ENCODE data around the gene TLE4.

The TLE4 gene

DNA sequence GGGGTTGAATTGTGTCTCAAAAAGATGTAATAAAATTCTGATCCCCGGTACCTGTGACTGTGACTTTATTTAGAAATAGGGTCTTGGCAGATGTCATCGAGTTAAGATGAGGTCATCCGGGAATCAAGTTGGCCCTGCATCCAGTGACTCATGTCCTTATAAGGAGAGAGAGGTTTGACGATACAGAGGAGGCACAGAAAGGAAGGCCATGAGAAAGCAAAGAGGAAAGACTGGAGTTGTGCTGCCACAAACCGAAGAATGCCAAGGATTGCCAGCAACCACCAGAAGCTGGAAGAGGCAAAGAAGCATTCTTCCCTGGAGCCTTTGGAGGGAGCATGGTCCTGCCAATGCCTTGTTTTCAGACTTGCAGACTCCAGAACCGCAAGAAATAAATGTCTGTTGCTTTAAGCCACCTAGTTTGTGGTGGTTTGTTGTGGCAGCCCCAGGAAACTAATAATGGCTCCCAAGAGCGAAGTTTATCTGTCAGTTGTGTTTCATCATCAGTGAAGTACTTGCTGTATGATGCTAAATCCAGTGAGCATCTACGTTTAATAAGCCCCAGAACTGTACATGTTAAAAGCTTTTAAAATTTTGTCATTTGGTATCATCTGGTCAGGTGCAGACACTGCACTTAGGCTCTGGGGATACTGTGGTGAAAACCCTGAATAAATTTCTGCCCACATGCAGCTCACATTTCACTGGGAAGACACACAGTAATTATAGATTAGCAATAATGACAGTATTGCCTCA, 114.8 kb downstream of the TLE4 start:
- Histone ChIP-seq H3K14ac (ENCODE audit: low read length in 2 of 2) (no peak overlapping the region), H2BK15ac (ENCODE audit: low read depth, poor library complexity, severe bottlenecking) (no peak overlapping the region), H3K18ac (ENCODE audit: low read depth in 1 of 2, low read length in 2 of 2) (peak overlapping the region in 1 of 2 experiments; percentile 18), H4K8ac (ENCODE audit: low read length) (no peak overlapping the region), H2BK120ac (ENCODE audit: low read depth, low read length) (no peak overlapping the region), H3K27me3 (ENCODE audit: control insufficient read depth in 1 of 2, insufficient read depth in 1 of 2, low read length in 2 of 2) (no peaks in the 10 kb centered on the region), H3K4ac (ENCODE audit: low read depth in 1 of 2, low read length in 2 of 2) (no peak overlapping the region), H3K4me1 (ENCODE audit: control insufficient read depth, insufficient read depth, low read depth, low read length) (peaks cover 15% of the 10 kb centered on the region), H3K4me3 (ENCODE audit: insufficient read depth in 1 of 2, low read depth in 1 of 2, low read length in 2 of 2) (peak overlapping the region in 1 of 2 experiments; percentile 64), H2AFZ (ENCODE audit: low read depth, low read length) (no peak overlapping the region), H3K27ac (ENCODE audit: low read length, poor library complexity, severe bottlenecking) (peak overlapping the region; percentile 70), H3K79me1 (replicated peaks; ENCODE audit: low read length, poor library complexity, severe bottlenecking) (peaks cover 18% of the 10 kb centered on the region), H2BK5ac (ENCODE audit: low read depth, low read length, poor library complexity, severe bottlenecking) (no peak overlapping the region), H3K4me2 (ENCODE audit: low read length, poor library complexity, severe bottlenecking) (no peak overlapping the region), H3K9me3 (ENCODE audit: control insufficient read depth, low read length) (no peaks in the 10 kb centered on the region), H3K9ac (ENCODE audit: low read length) (peak overlapping the region; percentile 70), H2BK12ac (ENCODE audit: low read length in 2 of 2) (no peak overlapping the region), H4K91ac (ENCODE audit: low read length) (no peak overlapping the region), H3K23ac (ENCODE audit: low read length in 2 of 2) (no peak overlapping the region), H3K36me3 (ENCODE audit: control insufficient read depth in 1 of 2, insufficient read depth in 2 of 2, low read depth in 1 of 2, low read length in 2 of 2) (peaks cover 0 to 6% of the 10 kb centered on the region in 2 experiments), H2AK5ac (ENCODE audit: low read length, severe bottlenecking) (peak overlapping the region; percentile 76)
- peak; percentile 42 for DNase-seq
- WGBS, result 76% methylated on average over 8 of the region's 8 CpGs

GRCh38 chr9:79687131-79687447, 115.3 kb downstream of the TLE4 start:
- Histone ChIP-seq H3K36me3 (ENCODE audit: control insufficient read depth in 1 of 2, insufficient read depth in 2 of 2, low read depth in 1 of 2, low read length in 2 of 2) (peaks cover 0 to 6% of the 10 kb centered on the region in 2 experiments), H3K4me1 (ENCODE audit: control insufficient read depth, insufficient read depth, low read depth, low read length) (peaks cover 15% of the 10 kb centered on the region), H3K14ac (ENCODE audit: low read length in 2 of 2) (no peak overlapping the region), H4K91ac (ENCODE audit: low read length) (no peak overlapping the region), H3K4me3 (ENCODE audit: insufficient read depth in 1 of 2, low read depth in 1 of 2, low read length in 2 of 2) (peak overlapping the region in 1 of 2 experiments; percentile 64), H3K27me3 (ENCODE audit: control insufficient read depth in 1 of 2, insufficient read depth in 1 of 2, low read length in 2 of 2) (no peaks in the 10 kb centered on the region), H3K18ac (ENCODE audit: low read depth in 1 of 2, low read length in 2 of 2) (peak overlapping the region in 1 of 2 experiments; percentile 18), H2AK5ac (ENCODE audit: low read length, severe bottlenecking) (peak overlapping the region; percentile 76), H2BK5ac (ENCODE audit: low read depth, low read length, poor library complexity, severe bottlenecking) (no peak overlapping the region), H2BK15ac (ENCODE audit: low read depth, poor library complexity, severe bottlenecking) (no peak overlapping the region), H2AFZ (ENCODE audit: low read depth, low read length) (no peak overlapping the region), H3K27ac (ENCODE audit: low read length, poor library complexity, severe bottlenecking) (peak overlapping the region; percentile 70), H3K4me2 (ENCODE audit: low read length, poor library complexity, severe bottlenecking) (no peak overlapping the region), H4K8ac (ENCODE audit: low read length) (no peak overlapping the region), H3K23ac (ENCODE audit: low read length in 2 of 2) (no peak overlapping the region), H2BK120ac (ENCODE audit: low read depth, low read length) (no peak overlapping the region), H2BK12ac (ENCODE audit: low read length in 2 of 2) (no peak overlapping the region), H3K79me1 (replicated peaks; ENCODE audit: low read length, poor library complexity, severe bottlenecking) (peaks cover 20% of the 10 kb centered on the region), H3K9ac (ENCODE audit: low read length) (peak overlapping the region; percentile 70), H3K4ac (ENCODE audit: low read depth in 1 of 2, low read length in 2 of 2) (no peak overlapping the region), H3K9me3 (ENCODE audit: control insufficient read depth, low read length) (no peaks in the 10 kb centered on the region)
- 98% methylated on average over 8 of the region's 8 CpGs for WGBS
- DNase-seq, result no peak

DNA sequence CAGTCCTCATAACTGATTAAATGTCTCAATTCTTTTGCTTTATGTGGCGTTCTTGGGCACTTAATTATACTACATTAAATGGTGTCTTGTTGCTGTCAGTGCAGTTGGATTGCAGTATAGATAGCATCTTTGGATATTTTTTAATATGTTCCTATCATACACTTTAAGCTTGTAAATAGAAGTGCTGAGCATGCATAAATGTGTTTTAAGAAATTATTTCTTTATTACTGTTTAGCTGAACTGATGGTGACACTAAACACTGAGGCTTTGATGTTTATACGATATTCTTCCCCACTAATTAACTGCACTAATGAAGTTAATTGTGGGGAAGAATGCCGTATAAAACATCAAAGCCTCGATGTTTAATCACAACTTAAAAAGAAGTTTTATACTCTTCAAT, 116.6 kb downstream of the TLE4 start:
- Histone ChIP-seq H4K91ac (ENCODE audit: low read length) (no peak overlapping the region), H4K8ac (ENCODE audit: low read length) (no peak overlapping the region), H3K4me1 (ENCODE audit: control insufficient read depth, insufficient read depth, low read depth, low read length) (peaks cover 16% of the 10 kb centered on the region), H3K79me1 (replicated peaks; ENCODE audit: low read length, poor library complexity, severe bottlenecking) (peaks cover 25% of the 10 kb centered on the region), H3K27ac (ENCODE audit: low read length, poor library complexity, severe bottlenecking) (no peak overlapping the region), H3K18ac (ENCODE audit: low read depth in 1 of 2, low read length in 2 of 2) (no peak overlapping the region), H3K14ac (ENCODE audit: low read length in 2 of 2) (no peak overlapping the region), H2AK5ac (ENCODE audit: low read length, severe bottlenecking) (no peak overlapping the region), H2BK5ac (ENCODE audit: low read depth, low read length, poor library complexity, severe bottlenecking) (no peak overlapping the region), H3K9ac (ENCODE audit: low read length) (no peak overlapping the region), H3K36me3 (ENCODE audit: control insufficient read depth in 1 of 2, insufficient read depth in 2 of 2, low read depth in 1 of 2, low read length in 2 of 2) (peaks cover 0 to 6% of the 10 kb centered on the region in 2 experiments), H3K4me2 (ENCODE audit: low read length, poor library complexity, severe bottlenecking) (no peak overlapping the region), H3K27me3 (ENCODE audit: control insufficient read depth in 1 of 2, insufficient read depth in 1 of 2, low read length in 2 of 2) (no peaks in the 10 kb centered on the region), H2BK12ac (ENCODE audit: low read length in 2 of 2) (no peak overlapping the region), H3K23ac (ENCODE audit: low read length in 2 of 2) (no peak overlapping the region), H2BK120ac (ENCODE audit: low read depth, low read length) (no peak overlapping the region), H2AFZ (ENCODE audit: low read depth, low read length) (no peak overlapping the region), H3K4me3 (ENCODE audit: insufficient read depth in 1 of 2, low read depth in 1 of 2, low read length in 2 of 2) (no peak overlapping the region), H3K4ac (ENCODE audit: low read depth in 1 of 2, low read length in 2 of 2) (no peak overlapping the region), H2BK15ac (ENCODE audit: low read depth, poor library complexity, severe bottlenecking) (no peak overlapping the region), H3K9me3 (ENCODE audit: control insufficient read depth, low read length) (no peaks in the 10 kb centered on the region)
- no peak for DNase-seq
- WGBS, result 100% methylated on average over 3 of the region's 4 CpGs

DNA sequence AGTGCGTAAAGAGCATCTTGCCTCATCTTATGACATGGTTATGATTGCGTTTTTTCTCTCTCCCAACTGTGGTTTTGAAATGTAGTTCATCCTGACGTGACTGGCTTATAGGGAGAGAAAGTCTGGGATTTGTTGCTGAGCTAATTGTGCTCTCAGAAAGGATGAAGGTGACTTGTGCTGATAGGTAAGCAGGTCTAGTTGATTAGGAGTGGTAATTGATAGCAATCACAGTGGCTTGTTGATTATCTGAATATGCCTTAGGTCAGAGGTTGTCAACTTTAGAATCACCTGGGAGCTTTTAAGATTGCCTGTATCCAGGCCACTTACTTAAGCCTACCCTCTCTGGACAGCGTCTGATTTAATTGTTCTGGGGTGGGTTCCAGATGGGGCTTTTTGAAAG, 117.8 kb downstream of the TLE4 start:
- Histone ChIP-seq H2BK12ac (ENCODE audit: low read length in 2 of 2) (no peak overlapping the region), H3K79me1 (replicated peaks; ENCODE audit: low read length, poor library complexity, severe bottlenecking) (peaks cover 23% of the 10 kb centered on the region), H2BK15ac (ENCODE audit: low read depth, poor library complexity, severe bottlenecking) (no peak overlapping the region), H3K9ac (ENCODE audit: low read length) (no peak overlapping the region), H2BK5ac (ENCODE audit: low read depth, low read length, poor library complexity, severe bottlenecking) (no peak overlapping the region), H3K4ac (ENCODE audit: low read depth in 1 of 2, low read length in 2 of 2) (no peak overlapping the region), H4K91ac (ENCODE audit: low read length) (no peak overlapping the region), H3K9me3 (ENCODE audit: control insufficient read depth, low read length) (no peaks in the 10 kb centered on the region), H3K4me1 (ENCODE audit: control insufficient read depth, insufficient read depth, low read depth, low read length) (peaks cover 15% of the 10 kb centered on the region), H3K23ac (ENCODE audit: low read length in 2 of 2) (no peak overlapping the region), H3K4me2 (ENCODE audit: low read length, poor library complexity, severe bottlenecking) (no peak overlapping the region), H2BK120ac (ENCODE audit: low read depth, low read length) (no peak overlapping the region), H4K8ac (ENCODE audit: low read length) (no peak overlapping the region), H2AFZ (ENCODE audit: low read depth, low read length) (no peak overlapping the region), H3K36me3 (ENCODE audit: control insufficient read depth in 1 of 2, insufficient read depth in 2 of 2, low read depth in 1 of 2, low read length in 2 of 2) (peaks cover 0 to 6% of the 10 kb centered on the region in 2 experiments), H2AK5ac (ENCODE audit: low read length, severe bottlenecking) (no peak overlapping the region), H3K27me3 (ENCODE audit: control insufficient read depth in 1 of 2, insufficient read depth in 1 of 2, low read length in 2 of 2) (no peaks in the 10 kb centered on the region), H3K27ac (ENCODE audit: low read length, poor library complexity, severe bottlenecking) (no peak overlapping the region), H3K18ac (ENCODE audit: low read depth in 1 of 2, low read length in 2 of 2) (no peak overlapping the region), H3K14ac (ENCODE audit: low read length in 2 of 2) (no peak overlapping the region), H3K4me3 (ENCODE audit: insufficient read depth in 1 of 2, low read depth in 1 of 2, low read length in 2 of 2) (no peak overlapping the region)
- WGBS, result 92% methylated on average over 4 of the region's 4 CpGs
- no peak for DNase-seq
